K562 (cell line): ENCODE data around the gene PCSK6. TPM values are rescaled to one million over a fixed set of nuclear protein-coding genes. Genes with fewer than 3 reads are reported as not detected.

ENCODE experiments used
- ATAC-seq: fragments of 200-7000 bp; cut with Tn5 transposase; 3 replicates; pipeline ENCODE4 v1.9.1; 2020; ENCODE audit warnings: moderate library complexity
- BruUV-seq: library from RNA; stranded (reverse); fragments of 400-500 nt; replicated peaks from 2 replicates; lab custom pipeline; 2021; lab: Mats Ljungman, UMichigan
- CTCF ChIA-PET: fragments of 300-600 bp; formaldehyde crosslinking; extraction: SDS; loops from one replicate; lab custom pipeline; 2021; ENCODE audit warnings: low intra/inter-chr PET ratio; lab: Yijun Ruan, JAX
- POLR2A ChIA-PET: fragments of 300-600, 350-650 bp; sonication (Branson Sonifier 250); formaldehyde crosslinking; extraction: SDS; loops from one replicate; lab custom pipeline; 2021; ENCODE audit warnings: antibody characterized with exemption, inconsistent platforms; lab: Yijun Ruan, JAX
- DNase-seq, 4 experiments: peaks; one replicate each; pipeline versions ENCODE4 v3.0.0 to v3.0.0-alpha.2; 2011 to 2018; ENCODE audit warnings: low spot score in 3 of 4, mixed read lengths in 3 of 4; ENCODE audit errors: extremely low read depth in 1 of 4
- FAIRE-seq: peaks from 2 replicates; lab custom pipeline; 2011; peaks lifted over from hg19 to GRCh38; lab: Jason Lieb, UNC
- H2AFZ ChIP-seq: 2 replicates; pipeline ENCODE4 v1.6.0; 2011; ENCODE audit warnings: low read depth, low read length, control low read depth, inconsistent platforms
- H3K27ac ChIP-seq: fragments of 200-600 bp; 3 replicates; pipeline ENCODE4 v1.8.0; 2011; ENCODE audit warnings: low read depth, mild to moderate bottlenecking, control low read depth, inconsistent platforms, low read length, moderate library complexity, mixed read lengths; ENCODE audit errors: extremely low read depth
- H3K27me3 ChIP-seq, 2 experiments: fragments of 300-600 bp in 1 of 2; 2 replicates in 1 of 2; 3 replicates in 1 of 2; pipeline versions ENCODE4 v1.6.0 to v1.8.0; 2011; ENCODE audit warnings: inconsistent platforms in 2 of 2, low read length in 2 of 2, mild to moderate bottlenecking in 1 of 2, mixed read lengths in 1 of 2, moderate library complexity in 1 of 2; ENCODE audit not compliant: control insufficient read depth in 2 of 2, insufficient read depth in 2 of 2
- H3K36me3 ChIP-seq: fragments of 300-600 bp; 3 replicates; pipeline ENCODE4 v1.8.0; 2011; ENCODE audit warnings: mild to moderate bottlenecking, low read length, inconsistent platforms; ENCODE audit not compliant: control insufficient read depth, insufficient read depth
- H3K4me1 ChIP-seq, 2 experiments: fragments of 200-600 bp in 1 of 2; replicated peaks in 1 of 2; 2 replicates in 1 of 2; 3 replicates in 1 of 2; pipeline versions ENCODE4 v1.5.1 to v1.8.0; 2011; ENCODE audit warnings: inconsistent platforms in 2 of 2, low read length in 2 of 2, mild to moderate bottlenecking in 1 of 2, mixed read lengths in 1 of 2, moderate library complexity in 1 of 2; ENCODE audit not compliant: control insufficient read depth in 2 of 2, insufficient read depth in 2 of 2
- H3K4me2 ChIP-seq: 2 replicates; pipeline ENCODE4 v1.6.1; 2011; ENCODE audit warnings: low read length, control low read depth, inconsistent platforms, mixed read lengths; ENCODE audit not compliant: insufficient read depth
- H3K4me3 ChIP-seq: fragments of 200-600 bp; sonication (generic), shearing (Covaris generic); 2 replicates; pipeline ENCODE4 v1.5.1; 2016; ENCODE audit warnings: control low read depth, inconsistent platforms
- H3K79me2 ChIP-seq: fragments of 200-600 bp; 3 replicates; pipeline ENCODE4 v1.8.0; 2011; ENCODE audit warnings: low read length, inconsistent platforms; ENCODE audit not compliant: control insufficient read depth, insufficient read depth
- H3K9ac ChIP-seq, 2 experiments: 2 replicates each; pipeline versions ENCODE4 v1.6.0 to v1.6.1; 2011; ENCODE audit warnings: low read depth in 2 of 2, low read length in 2 of 2, control low read depth in 1 of 2, inconsistent platforms in 1 of 2, mild to moderate bottlenecking in 1 of 2, mixed read lengths in 1 of 2; ENCODE audit not compliant: insufficient read depth in 1 of 2
- H3K9me1 ChIP-seq: one replicate; pipeline ENCODE4 v1.6.0; 2011; ENCODE audit warnings: inconsistent platforms, mild to moderate bottlenecking, low read length, moderate library complexity; ENCODE audit not compliant: control insufficient read depth, insufficient read depth
- H3K9me3 ChIP-seq: replicated peaks from 2 replicates; pipeline ENCODE4 v1.5.1; 2011; ENCODE audit warnings: low read depth, low read length, inconsistent platforms; ENCODE audit not compliant: control insufficient read depth, insufficient read depth
- H4K20me1 ChIP-seq: replicated peaks from 2 replicates; pipeline ENCODE4 v1.6.1; 2011; ENCODE audit warnings: low read length, inconsistent platforms, mixed read lengths; ENCODE audit not compliant: control insufficient read depth, insufficient read depth
- ARNT ChIP-seq, 2 experiments: fragments of 450-650 bp; IDR thresholded peaks; 2 replicates each; pipeline ENCODE4 v1.6.1; 2016; ENCODE audit warnings: mild to moderate bottlenecking in 1 of 2
- E2F6 ChIP-seq, 2 experiments: IDR thresholded peaks; 2 replicates each; pipeline ENCODE4 v1.6.1; 2011; ENCODE audit warnings: borderline replicate concordance in 1 of 2, control low read depth in 1 of 2, low read depth in 1 of 2, low read length in 1 of 2, mild to moderate bottlenecking in 1 of 2, mixed read lengths in 1 of 2, moderate library complexity in 1 of 2; ENCODE audit not compliant: insufficient read depth in 1 of 2, insufficient read length in 1 of 2, poor library complexity in 1 of 2, severe bottlenecking in 1 of 2; ENCODE audit errors: extremely low read depth in 1 of 2
- FOXA3 ChIP-seq, 2 experiments: fragments of 450-650 bp in 1 of 2; sonication (generic) in 1 of 2; formaldehyde crosslinking; IDR thresholded peaks in 1 of 2; conservative IDR thresholded peaks in 1 of 2; 2 replicates each; pipeline versions ENCODE4 v1.4.0 to v1.8.0; 2020 to 2022; ENCODE audit warnings: mild to moderate bottlenecking in 2 of 2, missing genetic modification reagents in 1 of 2
- FOXJ2 ChIP-seq: fragments of 200-800 bp; sonication (Bioruptor generic); IDR thresholded peaks from 2 replicates; pipeline ENCODE4 v1.6.1; 2016; ENCODE audit warnings: missing genetic modification characterization, missing compliant biosample characterization
- GTF2A2 ChIP-seq: IDR thresholded peaks from 2 replicates; pipeline ENCODE4 v1.6.1; 2016; ENCODE audit warnings: mild to moderate bottlenecking, missing genetic modification characterization, missing compliant biosample characterization
- NFIC ChIP-seq: fragments of 450-650 bp; IDR thresholded peaks from 2 replicates; pipeline ENCODE4 v1.6.1; 2017; ENCODE audit warnings: mild to moderate bottlenecking, inconsistent platforms
- NR3C1 ChIP-seq: sonication (generic); formaldehyde crosslinking; IDR thresholded peaks from 2 replicates; pipeline ENCODE4 v1.8.1; 2022; ENCODE audit warnings: missing genetic modification reagents
- PHB ChIP-seq: fragments of 250-450 bp; sonication (Bioruptor Pico); IDR thresholded peaks from 2 replicates; pipeline ENCODE4 v1.5.0; 2021
- TCF3 ChIP-seq: sonication (generic); formaldehyde crosslinking; IDR thresholded peaks from 2 replicates; pipeline ENCODE4 v1.4.0; 2020; ENCODE audit warnings: mild to moderate bottlenecking, missing genetic modification reagents
- WGBS: fragments of 100-300 bp; shearing (Covaris generic); methylation state at CpG from one replicate; pipeline ENCODE4 v1.1.6; 2016; ENCODE audit warnings: low coverage, mixed read lengths; ENCODE audit not compliant: insufficient coverage; ENCODE audit errors: missing lambda C conversion rate; 5-methylcytosine and 5-hydroxymethylcytosine counted together
- in situ Hi-C: fragments of 300-500 bp; cut with MboI; formaldehyde crosslinking; loops from 4 replicates; pipeline ENCODE4 v1.15.0; 2018; ENCODE audit warnings: inconsistent platforms, mixed read lengths
- intact Hi-C: fragments of 100-400 bp; cut with micrococcal nuclease; formaldehyde crosslinking; loops from 2 replicates; pipeline ENCODE4 v1.14.2; 2022
- polyA plus RNA-seq, 8 experiments: library from polyadenylated mRNA; depleted of rRNA in 4 of 8; stranded (reverse) in 5 of 8; unstranded in 3 of 8; fragments of >200 nt; fragmentation: Nextera tagmentation in 2 of 8; fragmentation: Illumina TruSeq in 1 of 8; extraction: Ambion mirVana in 2 of 8; extraction: Trizol in 1 of 8; gene quantifications; 2 replicates each; pipeline versions ENCODE4 v1.2.1 to v1.2.3, GENCODE V29; 2011 to 2014; ENCODE audit warnings: inconsistent platforms in 1 of 8, missing spikeins in 1 of 8
- total RNA-seq, 7 experiments: library from RNA; depleted of rRNA in 6 of 7; stranded (reverse); fragments of >200 nt in 6 of 7; fragmentation: Illumina TruSeq in 2 of 7; extraction: Trizol in 2 of 7; gene quantifications; 2 replicates each; pipeline versions ENCODE4 v1.2.1 to v1.2.3, GENCODE V29; 2011 to 2021; ENCODE audit warnings: low replicate concordance in 1 of 7

Gene PCSK6
- total and polyA plus RNA-seq, 9 of the 15 experiments (the other 6 are each of a cell fraction or from before 2014, with no cell fraction given) = 2.2 to 32.6 (median 14.5) TPM

GRCh38 chr15:101526890-101527289 is 37.4 kb upstream of the PCSK6 start:
- no TSS peak for BruUV-seq
- H3K79me2 ChIP-seq = no peaks in the 10 kb centered on the region
- no peak for ATAC-seq
- TF ChIP-seq NFIC (no peak), TCF3 (CRISPR knock-in tag) (no peak), FOXA3 (CRISPR knock-in tag; conservative IDR thresholded peaks at IDR 0.05 in 1 of 2, IDR thresholded peaks at IDR 0.05 in 1 of 2) (no peak), NR3C1 (no peak), PHB (CRISPR knock-in tag) (no peak), E2F6 (IDR thresholded peaks at IDR 0.05; ENCODE audit: borderline replicate concordance in 1 of 2, extremely low read depth in 1 of 2, insufficient read depth in 1 of 2, insufficient read length in 1 of 2, low read depth in 1 of 2, low read length in 1 of 2, poor library complexity in 1 of 2, severe bottlenecking in 1 of 2) (no peak), FOXJ2 (no peak), GTF2A2 (tag) (no peak), ARNT (IDR thresholded peaks at IDR 0.05) (no peak)
- TF ChIP-seq, all 486 proteins: peak for 0
- Histone ChIP-seq H4K20me1 (no peaks in the 10 kb centered on the region), H3K9me3 (no peaks in the 10 kb centered on the region), H3K9ac (no peak overlapping the region), H3K4me1 (peaks cover 0 to 5% of the 10 kb centered on the region in 2 experiments; a peak in 3 of 5 replicates), H3K4me2 (no peak overlapping the region), H3K27me3 (peaks cover 73 to 91% of the 10 kb centered on the region in 2 experiments), H3K27ac (no peak overlapping the region), H3K4me3 (no peak overlapping the region), H3K36me3 (no peaks in the 10 kb centered on the region), H2AFZ (no peak overlapping the region), H3K9me1 (no peaks in the 10 kb centered on the region)
- FAIRE-seq (no peak), DNase-seq (no peak)
- in situ Hi-C loops (no loop called here), intact Hi-C loops (no loop called here)
- CTCF ChIA-PET = no interaction called here
- 6% methylated on average over 7 of the region's 7 CpGs for WGBS
- POLR2A ChIA-PET = interaction anchor here (1.2 kb wide), 1 partner anchor 9 kb away, joined by 3 read pairs; no protein-coding TSS in a partner anchor
